ENCODE measurements around the gene CDC42EP1. TPM values are rescaled to one million over a fixed set of nuclear protein-coding genes. Genes with fewer than 3 reads are reported as not detected.
A peak's percentile ranks its signal among the peaks of the same experiment; 100 is the strongest.

Gene CDC42EP1
- polyA plus RNA-seq, 1 of the 3 experiments (the other 2 are of a cell fraction) = 24.9 TPM

- Histone ChIP-seq H3K9me2 (no peaks in the 10 kb centered on the region), H3F3A (replicated peaks; ENCODE audit: insufficient read depth) (peaks cover 6% of the 10 kb centered on the region), H3K27me3 (ENCODE audit: insufficient read depth) (no peaks in the 10 kb centered on the region), H3K79me2 (ENCODE audit: insufficient read depth) (no peaks in the 10 kb centered on the region), H3K4me1 (ENCODE audit: control insufficient read depth in 1 of 2, insufficient read depth in 2 of 2, low read depth in 1 of 2, low read length in 1 of 2) (peaks cover 7 to 11% of the 10 kb centered on the region in 2 experiments; a peak in 2 of 4 replicates), H3K36me3 (replicated peaks in 1 of 2; ENCODE audit: control insufficient read depth in 1 of 2, insufficient read depth in 2 of 2, low read length in 1 of 2) (no peaks in the 10 kb centered on the region), H3K9me3 (no peaks in the 10 kb centered on the region), H3K9ac (no peak overlapping the region), H3K4me3 (ENCODE audit: low read depth in 2 of 2, low read length in 1 of 2) (no peak overlapping the region), H3K27ac (ENCODE audit: low read depth in 2 of 2, low read length in 1 of 2) (peak overlapping the region in 1 of 2 experiments; percentile 22; a peak in 1 of 4 replicates), H3K4me2 (no peak overlapping the region), H4K20me1 (ENCODE audit: insufficient read depth) (no peaks in the 10 kb centered on the region), H2AFZ (ENCODE audit: low read depth) (no peak overlapping the region)
- CTCF ChIA-PET = interaction anchor here (1.0 to 16.4 kb wide), 8 partner anchors 8 to 230 kb away, joined by 3 to 647 read pairs (median 5); partner anchors contain the start of gene CDC42EP1
- POLR2A ChIA-PET = no interaction called here
- DNase-seq = no peak
- 83% methylated on average over 15 of the region's 21 CpGs for WGBS (ENCODE audit: low lambda C conversion rate)
- no peak for TF ChIP-seq FOXM1 (IDR thresholded peaks at IDR 0.05; ENCODE audit: low read depth)
Observed at GRCh38 chr22:37546437-37547250, 13.6 kb upstream of the CDC42EP1 start.

- Histone ChIP-seq H2AFZ (ENCODE audit: low read depth) (no peak overlapping the region), H3K27me3 (ENCODE audit: insufficient read depth) (no peaks in the 10 kb centered on the region), H3K79me2 (ENCODE audit: insufficient read depth) (no peaks in the 10 kb centered on the region), H4K20me1 (ENCODE audit: insufficient read depth) (no peaks in the 10 kb centered on the region), H3K9me3 (no peaks in the 10 kb centered on the region), H3K4me2 (no peak overlapping the region), H3K9me2 (no peaks in the 10 kb centered on the region), H3K4me1 (ENCODE audit: control insufficient read depth in 1 of 2, insufficient read depth in 2 of 2, low read depth in 1 of 2, low read length in 1 of 2) (peaks cover 3 to 5% of the 10 kb centered on the region in 2 experiments; a peak in 2 of 4 replicates), H3F3A (replicated peaks; ENCODE audit: insufficient read depth) (peaks cover 6% of the 10 kb centered on the region), H3K36me3 (replicated peaks in 1 of 2; ENCODE audit: control insufficient read depth in 1 of 2, insufficient read depth in 2 of 2, low read length in 1 of 2) (no peaks in the 10 kb centered on the region), H3K9ac (no peak overlapping the region), H3K4me3 (ENCODE audit: low read depth in 2 of 2, low read length in 1 of 2) (no peak overlapping the region), H3K27ac (ENCODE audit: low read depth in 2 of 2, low read length in 1 of 2) (no peak overlapping the region)
- CTCF ChIA-PET = interaction anchor here (1.0 to 16.4 kb wide), 4 partner anchors 8 to 60 kb away, joined by 5 to 647 read pairs (median 20); partner anchors contain the start of gene CDC42EP1
- DNase-seq = no peak
- no peak for TF ChIP-seq IRF3 (IDR thresholded peaks at IDR 0.05; ENCODE audit: low read depth, low read length)
- TF ChIP-seq, protein P1, sequence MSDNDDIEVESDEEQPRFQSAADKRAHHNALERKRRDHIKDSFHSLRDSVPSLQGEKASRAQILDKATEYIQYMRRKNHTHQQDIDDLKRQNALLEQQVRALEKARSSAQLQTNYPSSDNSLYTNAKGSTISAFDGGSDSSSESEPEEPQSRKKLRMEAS (IDR thresholded peaks at IDR 0.05; ENCODE audit: low read depth) = no peak
- POLR2A ChIA-PET = no interaction called here
- 98% methylated on average over 9 of the region's 9 CpGs for WGBS (ENCODE audit: low lambda C conversion rate)
Observed at GRCh38 chr22:37547251-37547741, 13.0 kb upstream of the CDC42EP1 start.

DNA sequence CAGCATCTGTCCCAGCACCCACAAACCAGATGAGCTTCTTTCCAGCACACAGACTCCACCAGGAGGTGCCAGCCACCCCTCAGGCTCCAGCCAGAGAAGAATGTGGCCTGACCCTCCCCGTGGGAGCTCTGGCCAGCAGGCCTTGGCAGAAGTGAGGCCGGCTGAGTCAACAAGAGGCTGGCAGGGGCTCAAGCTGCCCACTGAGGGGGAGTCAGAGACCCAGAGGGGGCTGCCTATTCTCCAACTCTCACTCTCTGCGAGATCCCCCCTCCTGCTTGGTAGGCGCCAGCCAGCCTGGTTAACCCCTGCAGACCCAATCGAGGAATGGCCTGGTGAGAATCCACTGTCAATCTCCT, 10.6 kb upstream of the CDC42EP1 start:
- H3K9me2 ChIP-seq = no peaks in the 10 kb centered on the region
- ChIA-PET POLR2A (interaction anchor here (1.3 kb wide), 1 partner anchor 12 kb away, joined by 4 read pairs; no protein-coding TSS in a partner anchor), CTCF (interaction anchor here (0.6 to 16.4 kb wide), 7 partner anchors 11 to 374 kb away, joined by 3 to 647 read pairs (median 5); partner anchors contain the start of genes CDC42EP1 and GGA1)
- WGBS (ENCODE audit: low lambda C conversion rate) = 44% methylated on average over 4 of the region's 5 CpGs
- no peak overlapping the region for H2AFZ ChIP-seq (ENCODE audit: low read depth)
- peak; percentile 62 for DNase-seq
- no peak overlapping the region for H3K27ac ChIP-seq (ENCODE audit: low read depth in 2 of 2, low read length in 1 of 2)
- peaks cover 3 to 5% of the 10 kb centered on the region in 2 experiments; a peak in 1 of 4 replicates for H3K4me1 ChIP-seq (ENCODE audit: control insufficient read depth in 1 of 2, insufficient read depth in 2 of 2, low read depth in 1 of 2, low read length in 1 of 2)
- no peak overlapping the region for H3K4me2 ChIP-seq
- no peak overlapping the region for H3K4me3 ChIP-seq (ENCODE audit: low read depth in 2 of 2, low read length in 1 of 2)
- H3K36me3 ChIP-seq (replicated peaks in 1 of 2; ENCODE audit: control insufficient read depth in 1 of 2, insufficient read depth in 2 of 2, low read length in 1 of 2) = no peaks in the 10 kb centered on the region
- H3K79me2 ChIP-seq (ENCODE audit: insufficient read depth) = no peaks in the 10 kb centered on the region
- H3K9me3 ChIP-seq = no peaks in the 10 kb centered on the region
- no peak overlapping the region for H3K9ac ChIP-seq
- H4K20me1 ChIP-seq (ENCODE audit: insufficient read depth) = no peaks in the 10 kb centered on the region
- no peak for TF ChIP-seq MEF2A (IDR thresholded peaks at IDR 0.05; ENCODE audit: borderline replicate concordance, low read depth)
- TF ChIP-seq NRF1 (IDR thresholded peaks at IDR 0.05; ENCODE audit: low read depth, low read length) = no peak
- TF ChIP-seq SMC3 (IDR thresholded peaks at IDR 0.05; ENCODE audit: low read depth, low read length) = peak; percentile 37; the same call in 1 of the 2 replicates
- peak; percentile 30; the same call in 1 of the 2 replicates for TF ChIP-seq RAD21 (IDR thresholded peaks at IDR 0.05; ENCODE audit: low read length)
- peak; percentile 50; the same call in 1 of the 2 replicates for TF ChIP-seq REST (IDR thresholded peaks at IDR 0.05; ENCODE audit: low read depth, low read length)
- TF ChIP-seq ELF1 (IDR thresholded peaks at IDR 0.05) = no peak
- TF ChIP-seq, protein P1 (IDR thresholded peaks at IDR 0.05; ENCODE audit: low read depth) = peak; percentile 52; the same call in 1 of the 2 replicates
- TF ChIP-seq NFIC (IDR thresholded peaks at IDR 0.05; ENCODE audit: borderline replicate concordance) = peak; percentile 77
- peak; percentile 53; the same call in 1 of the 2 replicates for TF ChIP-seq TCF12 (IDR thresholded peaks at IDR 0.05)
- TF ChIP-seq, protein P2, sequence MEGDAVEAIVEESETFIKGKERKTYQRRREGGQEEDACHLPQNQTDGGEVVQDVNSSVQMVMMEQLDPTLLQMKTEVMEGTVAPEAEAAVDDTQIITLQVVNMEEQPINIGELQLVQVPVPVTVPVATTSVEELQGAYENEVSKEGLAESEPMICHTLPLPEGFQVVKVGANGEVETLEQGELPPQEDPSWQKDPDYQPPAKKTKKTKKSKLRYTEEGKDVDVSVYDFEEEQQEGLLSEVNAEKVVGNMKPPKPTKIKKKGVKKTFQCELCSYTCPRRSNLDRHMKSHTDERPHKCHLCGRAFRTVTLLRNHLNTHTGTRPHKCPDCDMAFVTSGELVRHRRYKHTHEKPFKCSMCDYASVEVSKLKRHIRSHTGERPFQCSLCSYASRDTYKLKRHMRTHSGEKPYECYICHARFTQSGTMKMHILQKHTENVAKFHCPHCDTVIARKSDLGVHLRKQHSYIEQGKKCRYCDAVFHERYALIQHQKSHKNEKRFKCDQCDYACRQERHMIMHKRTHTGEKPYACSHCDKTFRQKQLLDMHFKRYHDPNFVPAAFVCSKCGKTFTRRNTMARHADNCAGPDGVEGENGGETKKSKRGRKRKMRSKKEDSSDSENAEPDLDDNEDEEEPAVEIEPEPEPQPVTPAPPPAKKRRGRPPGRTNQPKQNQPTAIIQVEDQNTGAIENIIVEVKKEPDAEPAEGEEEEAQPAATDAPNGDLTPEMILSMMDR (IDR thresholded peaks at IDR 0.05) = peak; percentile 62
- no peaks in the 10 kb centered on the region for H3K27me3 ChIP-seq (ENCODE audit: insufficient read depth)
- peaks cover 6% of the 10 kb centered on the region for H3F3A ChIP-seq (replicated peaks; ENCODE audit: insufficient read depth)

Data from SK-N-SH (cell line).